Measurements from ENCODE around the gene ADAMTS12. TPM values are rescaled to one million over a fixed set of nuclear protein-coding genes. Genes with fewer than 3 reads are reported as not detected.

The ADAMTS12 gene
- total RNA-seq, 4 donors from 2014 or later = 0.49 to 3.1 (median 2.5) TPM

- Histone ChIP-seq H3K9me3 (no peaks in the 10 kb centered on the region), H3K27me3 (no peaks in the 10 kb centered on the region), H3K4me3 (no peak overlapping the region), H3K36me3 (no peaks in the 10 kb centered on the region), H3K4me1 (no peaks in the 10 kb centered on the region), H3K27ac (no peak overlapping the region)
- ATAC-seq = no peak
- intact Hi-C loops (cut with DNase I; ENCODE audit: low total_unique reads) = no loop called here
- DNase-seq = no peak
- TF ChIP-seq POLR2A (IDR thresholded peaks at IDR 0.05) = no peak
- TF ChIP-seq CTCF (IDR thresholded peaks at IDR 0.05 in 4 of 5, conservative IDR thresholded peaks at IDR 0.05 in 1 of 5) = no peak
- in situ Hi-C loops (cut with MboI; ENCODE audit: low sequenced_read_pairs in 4 of 4) = no loop called here
These were observed 189.8 kb downstream of the ADAMTS12 start for GRCh38 chr5:33701951-33702350.

DNA sequence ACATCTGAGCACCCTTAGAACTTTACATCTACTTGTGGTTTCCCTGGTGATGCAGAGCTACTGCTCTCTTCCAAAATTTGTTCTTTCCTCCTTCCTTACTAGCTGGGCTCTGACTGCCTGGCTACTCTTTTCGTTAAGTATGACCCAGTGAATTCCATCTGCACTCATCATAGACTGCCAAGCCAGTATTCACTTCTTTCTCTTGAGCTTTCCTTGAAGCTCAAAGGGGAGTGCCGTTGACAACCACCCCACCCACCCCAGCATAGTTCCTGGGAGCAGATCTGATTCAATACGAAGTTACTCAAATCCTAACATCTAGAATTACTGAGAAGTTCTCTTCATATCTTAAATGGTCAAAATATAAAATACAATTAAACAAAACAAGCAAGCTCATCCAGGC is 190.5 kb downstream of the ADAMTS12 start:
- no peaks in the 10 kb centered on the region for H3K36me3 ChIP-seq
- intact Hi-C loops (cut with DNase I; ENCODE audit: low total_unique reads) (no loop called here), in situ Hi-C loops (cut with MboI; ENCODE audit: low sequenced_read_pairs in 4 of 4) (no loop called here)
- H3K27ac ChIP-seq = no peak overlapping the region
- ATAC-seq (peak in 1 of 2 donors; percentile 30), DNase-seq (no peak)
- no peaks in the 10 kb centered on the region for H3K4me1 ChIP-seq
- no peaks in the 10 kb centered on the region for H3K27me3 ChIP-seq
- no peak for TF ChIP-seq CTCF (IDR thresholded peaks at IDR 0.05 in 4 of 5, conservative IDR thresholded peaks at IDR 0.05 in 1 of 5)
- TF ChIP-seq POLR2A (IDR thresholded peaks at IDR 0.05) = no peak
- H3K9me3 ChIP-seq = no peaks in the 10 kb centered on the region
- H3K4me3 ChIP-seq = no peak overlapping the region

DNA sequence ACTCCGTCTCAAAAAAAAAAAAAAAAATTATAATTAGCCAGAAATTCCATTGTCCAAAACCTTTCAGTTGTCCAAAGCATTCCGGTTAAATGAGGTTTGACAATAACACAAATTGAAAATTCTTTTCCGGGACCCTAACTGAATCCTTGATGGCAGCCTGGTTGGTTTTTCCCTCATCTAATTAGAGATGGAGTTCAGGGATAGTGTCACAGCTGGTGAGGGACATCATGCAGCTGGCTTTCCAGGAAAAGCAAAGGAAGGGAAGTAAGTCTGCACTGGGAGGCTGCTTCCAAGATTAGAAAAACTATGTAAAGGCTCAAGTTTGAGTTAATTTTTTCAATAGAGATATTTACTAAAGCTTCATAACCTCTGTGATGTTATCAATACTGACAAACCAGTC is 195.4 kb downstream of the ADAMTS12 start:
- intact Hi-C loops (cut with DNase I; ENCODE audit: low total_unique reads) (no loop called here), in situ Hi-C loops (cut with MboI; ENCODE audit: low sequenced_read_pairs in 4 of 4) (no loop called here)
- H3K36me3 ChIP-seq = no peaks in the 10 kb centered on the region
- H3K4me1 ChIP-seq = no peaks in the 10 kb centered on the region
- no peaks in the 10 kb centered on the region for H3K27me3 ChIP-seq
- no peak for DNase-seq
- H3K27ac ChIP-seq = no peak overlapping the region
- ATAC-seq = no peak
- TF ChIP-seq CTCF (IDR thresholded peaks at IDR 0.05 in 4 of 5, conservative IDR thresholded peaks at IDR 0.05 in 1 of 5) = no peak
- TF ChIP-seq POLR2A (IDR thresholded peaks at IDR 0.05) = no peak
- no peaks in the 10 kb centered on the region for H3K9me3 ChIP-seq
- H3K4me3 ChIP-seq = no peak overlapping the region

- no peak overlapping the region for H3K4me3 ChIP-seq
- no peaks in the 10 kb centered on the region for H3K27me3 ChIP-seq
- no peaks in the 10 kb centered on the region for H3K9me3 ChIP-seq
- in situ Hi-C loops (cut with MboI; ENCODE audit: low sequenced_read_pairs in 4 of 4) = no loop called here
- no peaks in the 10 kb centered on the region for H3K36me3 ChIP-seq
- ATAC-seq (no peak), DNase-seq (no peak)
- H3K4me1 ChIP-seq = no peaks in the 10 kb centered on the region
- intact Hi-C loops (cut with DNase I; ENCODE audit: low total_unique reads) = no loop called here
- H3K27ac ChIP-seq = no peak overlapping the region
- TF ChIP-seq POLR2A (IDR thresholded peaks at IDR 0.05) = no peak
- no peak for TF ChIP-seq CTCF (IDR thresholded peaks at IDR 0.05 in 4 of 5, conservative IDR thresholded peaks at IDR 0.05 in 1 of 5)
These were observed 198.8 kb downstream of the ADAMTS12 start for GRCh38 chr5:33692980-33693379.

DNA sequence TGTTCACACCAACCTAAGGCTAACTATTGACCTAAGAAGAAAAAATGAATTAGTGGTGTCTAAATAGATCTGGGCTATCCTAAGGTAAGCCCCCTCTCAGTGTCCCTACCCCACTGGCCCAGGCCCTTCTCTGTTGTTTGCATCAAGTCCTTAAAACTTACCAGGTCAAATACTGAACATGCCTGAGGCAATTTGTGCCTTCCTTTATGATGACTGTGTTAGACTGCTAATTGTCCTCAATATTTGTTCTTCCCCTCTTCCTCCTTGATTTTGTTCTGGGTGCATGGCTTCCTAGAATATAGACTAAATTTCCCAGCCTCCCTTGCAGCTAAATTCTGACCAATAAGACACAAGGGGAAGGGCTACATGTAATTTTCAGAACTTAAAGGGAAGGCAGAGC is 199.9 kb downstream of the ADAMTS12 start:
- H3K4me1 ChIP-seq = no peaks in the 10 kb centered on the region
- no peaks in the 10 kb centered on the region for H3K27me3 ChIP-seq
- in situ Hi-C loops (cut with MboI; ENCODE audit: low sequenced_read_pairs in 4 of 4) (no loop called here), intact Hi-C loops (cut with DNase I; ENCODE audit: low total_unique reads) (no loop called here)
- H3K4me3 ChIP-seq = no peak overlapping the region
- no peaks in the 10 kb centered on the region for H3K9me3 ChIP-seq
- DNase-seq (no peak), ATAC-seq (no peak)
- no peak for TF ChIP-seq POLR2A (IDR thresholded peaks at IDR 0.05)
- H3K36me3 ChIP-seq = no peaks in the 10 kb centered on the region
- no peak overlapping the region for H3K27ac ChIP-seq
